A673 (cell line): ENCODE results near the gene CCDC34. TPM values are rescaled to one million over a fixed set of nuclear protein-coding genes. Genes with fewer than 3 reads are reported as not detected.
"Not testable (repeated sequence)": the region's sequence is repeated elsewhere in the genome, so short reads cannot be mapped to it uniquely, and the experiment has no call there.

Experiments used
- BruUV-seq: library from RNA; stranded (reverse); fragments of 400-500 nt; replicated peaks from 2 replicates; lab custom pipeline; 2021; lab: Mats Ljungman, UMichigan
- CTCF ChIA-PET: fragments of 300-600 bp; sonication (Branson Sonifier 250); formaldehyde crosslinking; loops from one replicate; lab custom pipeline; 2022; ENCODE audit warnings: antibody characterized with exemption; lab: Charles Lee
- POLR2A ChIA-PET: fragments of 300-600 bp; sonication (Branson Sonifier 250); formaldehyde crosslinking; loops from one replicate; lab custom pipeline; 2022; ENCODE audit warnings: antibody characterized with exemption; ENCODE audit not compliant: low non-redundant PET; lab: Charles Lee
- DNase-seq: peaks from one replicate; pipeline ENCODE4 v3.0.0-alpha.2; 2015; ENCODE audit warnings: low spot score
- H3K27ac ChIP-seq: fragments of 200-600 bp; sonication (generic); 2 replicates; pipeline ENCODE4 v1.5.1; 2016; ENCODE audit warnings: mixed run types, low read depth, mild to moderate bottlenecking, mixed read lengths, antibody characterized with exemption, low read length; ENCODE audit not compliant: poor library complexity, severe bottlenecking
- H3K27me3 ChIP-seq: fragments of 200-600 bp; sonication (generic); replicated peaks from 2 replicates; pipeline ENCODE4 v1.6.1; 2017; ENCODE audit warnings: mixed run types, low read depth, mild to moderate bottlenecking, mixed read lengths, antibody characterized with exemption, low read length; ENCODE audit not compliant: insufficient read depth, poor library complexity
- H3K36me3 ChIP-seq: fragments of 200-600 bp; sonication (generic); 2 replicates; pipeline ENCODE4 v1.6.1; 2016; ENCODE audit warnings: mixed run types, mild to moderate bottlenecking, mixed read lengths, antibody characterized with exemption, low read length; ENCODE audit not compliant: insufficient read depth, poor library complexity, severe bottlenecking
- H3K4me1 ChIP-seq: fragments of 200-600 bp; sonication (generic); 2 replicates; pipeline ENCODE4 v1.6.1; 2017; ENCODE audit warnings: mixed run types, mild to moderate bottlenecking, mixed read lengths, antibody characterized with exemption, low read length; ENCODE audit not compliant: insufficient read depth, poor library complexity, severe bottlenecking
- H3K4me3 ChIP-seq: fragments of 200-600 bp; sonication (generic); 2 replicates; pipeline ENCODE4 v1.5.1; 2016; ENCODE audit warnings: low read depth, mixed run types, mild to moderate bottlenecking, mixed read lengths, low read length; ENCODE audit not compliant: poor library complexity, severe bottlenecking
- H3K9me3 ChIP-seq: fragments of 200-600 bp; sonication (generic); 2 replicates; pipeline ENCODE4 v1.6.1; 2016; ENCODE audit warnings: mixed run types, low read depth, mild to moderate bottlenecking, mixed read lengths, antibody characterized with exemption, low read length; ENCODE audit not compliant: poor library complexity, severe bottlenecking
- CTCF ChIP-seq: fragments of 300-800, 200-600 bp; sonication (generic); conservative IDR thresholded peaks from 2 replicates; pipeline ENCODE4 v1.5.1; 2017; ENCODE audit warnings: low read depth, mild to moderate bottlenecking, antibody characterized with exemption, low read length, moderate library complexity, mixed read lengths
- EZH2 ChIP-seq: fragments of 200-600 bp; sonication (generic); IDR thresholded peaks from 2 replicates; pipeline ENCODE4 v1.6.1; 2017; ENCODE audit warnings: borderline replicate concordance, low read depth, mild to moderate bottlenecking, mixed read lengths, antibody characterized with exemption, low read length; ENCODE audit not compliant: poor library complexity, severe bottlenecking
- intact Hi-C: fragments of 100-400 bp; cut with micrococcal nuclease; formaldehyde crosslinking; loops from one replicate; pipeline ENCODE4 v1.10.0; 2022; ENCODE audit not compliant: unreplicated experiment
- total RNA-seq: library from RNA; stranded (reverse); gene quantifications from 2 replicates; pipeline ENCODE4 v1.2.3, GENCODE V29; 2021

Gene CCDC34
- total RNA-seq, 1 experiment from 2014 or later: 101 TPM

DNA sequence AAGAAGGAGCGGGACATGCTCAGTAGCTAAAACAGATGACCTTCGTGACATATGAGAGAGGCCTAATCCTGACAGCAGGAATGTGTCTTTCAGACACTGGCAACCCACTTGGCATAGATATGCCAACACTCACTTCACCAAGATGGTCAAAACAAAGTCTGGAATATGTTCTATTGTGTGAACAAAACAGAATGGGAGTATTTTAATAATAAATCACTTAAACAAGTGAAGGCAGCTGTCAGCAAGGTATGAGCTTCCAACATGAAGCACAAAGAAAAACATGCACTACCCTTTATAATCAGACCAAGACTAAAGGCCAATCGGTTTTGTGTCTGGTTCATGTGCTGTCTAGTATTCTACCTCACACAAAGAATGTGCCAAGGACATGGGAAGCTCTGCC is 23.1 kb downstream of the CCDC34 start:
- Histone ChIP-seq H3K27me3 (no peaks in the 10 kb centered on the region), H3K36me3 (peaks cover 12% of the 10 kb centered on the region), H3K4me3 (no peak overlapping the region), H3K9me3 (no peaks in the 10 kb centered on the region), H3K27ac (no peak overlapping the region), H3K4me1 (no peaks in the 10 kb centered on the region)
- no peak for DNase-seq
- POLR2A ChIA-PET: no interaction called here
- no TSS peak for BruUV-seq
- TF ChIP-seq CTCF: no peak
- no peak for TF ChIP-seq EZH2
- CTCF ChIA-PET: interaction anchor here (0.9 kb wide), 1 partner anchor 44 kb away, joined by 3 read pairs; no protein-coding TSS in a partner anchor
- intact Hi-C loops: no loop called here

GRCh38 chr11:27334764-27335163 is 28.3 kb downstream of the CCDC34 start:
- H3K36me3 ChIP-seq: peaks cover 12% of the 10 kb centered on the region
- intact Hi-C loops, H3K9me3 ChIP-seq, DNase-seq, POLR2A ChIA-PET, H3K27ac ChIP-seq, H3K27me3 ChIP-seq, H3K4me3 ChIP-seq, BruUV-seq: not testable (repeated sequence)
- CTCF ChIA-PET: interaction anchor here (0.6 to 0.7 kb wide), 2 partner anchors 93 to 127 kb away, joined by 3 read pairs; no protein-coding TSS in a partner anchor
- H3K4me1 ChIP-seq: peaks cover 16% of the 10 kb centered on the region

DNA sequence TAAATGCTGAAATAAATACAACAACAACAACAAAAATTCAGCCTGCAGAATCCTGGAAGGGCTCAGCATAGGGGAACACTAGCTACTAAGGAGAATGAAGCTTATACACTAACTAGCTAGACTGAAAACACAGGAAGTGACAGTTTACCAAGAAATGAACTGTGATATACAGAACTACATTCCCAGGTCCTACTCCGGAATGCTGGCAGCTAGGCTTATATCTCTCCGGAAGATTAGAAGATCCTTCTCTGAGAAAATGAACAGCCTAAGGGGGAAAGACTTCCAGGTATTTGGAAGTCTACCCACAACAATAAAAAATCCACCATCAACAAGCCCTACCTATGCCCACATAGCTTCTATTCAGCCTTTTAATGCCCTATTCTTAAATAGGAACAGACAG is 31.0 kb downstream of the CCDC34 start:
- H3K36me3 ChIP-seq: peaks cover 3% of the 10 kb centered on the region
- no peak overlapping the region for H3K27ac ChIP-seq
- no TSS peak for BruUV-seq
- ChIA-PET POLR2A (no interaction called here), CTCF (interaction anchor here (0.7 kb wide), 1 partner anchor 141 kb away, joined by 4 read pairs; the partner anchor contains the start of gene LGR4)
- no peaks in the 10 kb centered on the region for H3K27me3 ChIP-seq
- peak; percentile 56 for DNase-seq
- no peaks in the 10 kb centered on the region for H3K9me3 ChIP-seq
- H3K4me1 ChIP-seq: peaks cover 16% of the 10 kb centered on the region
- intact Hi-C loops: no loop called here
- no peak overlapping the region for H3K4me3 ChIP-seq
- TF ChIP-seq EZH2 (no peak), CTCF (no peak)

- intact Hi-C loops: no loop called here
- Histone ChIP-seq H3K27ac (no peak overlapping the region), H3K27me3 (no peaks in the 10 kb centered on the region), H3K9me3 (no peaks in the 10 kb centered on the region), H3K4me3 (no peak overlapping the region), H3K36me3 (no peaks in the 10 kb centered on the region), H3K4me1 (peaks cover 16% of the 10 kb centered on the region)
- no peak for TF ChIP-seq EZH2
- no peak for TF ChIP-seq CTCF
- CTCF ChIA-PET: no interaction called here
- no peak for DNase-seq
- POLR2A ChIA-PET: no interaction called here
- BruUV-seq: no TSS peak
These were observed 32.3 kb downstream of the CCDC34 start for GRCh38 chr11:27330633-27331270.
